ENCODE measurements around the gene OOEP.
"Not testable (repeated sequence)": the region's sequence is repeated elsewhere in the genome, so short reads cannot be mapped to it uniquely, and the experiment has no call there.

OOEP gene

DNA sequence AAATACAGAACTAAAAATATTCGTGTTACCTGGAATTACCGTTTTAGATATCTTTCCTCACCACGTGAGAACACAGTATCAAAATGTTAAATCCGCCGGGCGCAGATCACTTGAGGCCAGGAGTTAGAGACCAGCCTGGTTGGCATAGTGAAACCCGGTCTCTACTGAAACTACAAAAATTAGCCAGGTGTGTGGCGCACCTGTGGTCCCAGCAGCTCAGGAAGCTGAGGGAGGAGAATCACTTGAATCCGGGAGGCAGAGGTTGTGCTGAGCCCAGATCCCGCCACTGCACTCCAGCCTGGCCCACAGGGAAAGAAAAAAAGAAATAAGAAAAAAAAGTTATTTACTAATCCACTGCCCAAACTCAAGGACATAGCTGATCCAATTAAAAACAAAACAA, 20.2 kb upstream of the OOEP start:
- no peak for TF ChIP-seq CTCF (IDR thresholded peaks at IDR 0.05; ENCODE audit: poor library complexity, severe bottlenecking)
- DNase-seq (ENCODE audit: low spot score) (no peak), ATAC-seq (ENCODE audit: low read depth) (no peak)
- Histone ChIP-seq H3K36me3 (ENCODE audit: low read depth) (no peaks in the 10 kb centered on the region), H3K27me3 (ENCODE audit: insufficient read depth, poor library complexity, severe bottlenecking) (no peaks in the 10 kb centered on the region), H3K4me1 (ENCODE audit: insufficient read depth, poor library complexity, severe bottlenecking) (peaks cover 6% of the 10 kb centered on the region), H3K4me3 (ENCODE audit: severe bottlenecking) (no peak overlapping the region), H3K9me3 (ENCODE audit: severe bottlenecking) (no peaks in the 10 kb centered on the region), H3K27ac (ENCODE audit: poor library complexity, severe bottlenecking) (peak overlapping the region; percentile 77)

DNA sequence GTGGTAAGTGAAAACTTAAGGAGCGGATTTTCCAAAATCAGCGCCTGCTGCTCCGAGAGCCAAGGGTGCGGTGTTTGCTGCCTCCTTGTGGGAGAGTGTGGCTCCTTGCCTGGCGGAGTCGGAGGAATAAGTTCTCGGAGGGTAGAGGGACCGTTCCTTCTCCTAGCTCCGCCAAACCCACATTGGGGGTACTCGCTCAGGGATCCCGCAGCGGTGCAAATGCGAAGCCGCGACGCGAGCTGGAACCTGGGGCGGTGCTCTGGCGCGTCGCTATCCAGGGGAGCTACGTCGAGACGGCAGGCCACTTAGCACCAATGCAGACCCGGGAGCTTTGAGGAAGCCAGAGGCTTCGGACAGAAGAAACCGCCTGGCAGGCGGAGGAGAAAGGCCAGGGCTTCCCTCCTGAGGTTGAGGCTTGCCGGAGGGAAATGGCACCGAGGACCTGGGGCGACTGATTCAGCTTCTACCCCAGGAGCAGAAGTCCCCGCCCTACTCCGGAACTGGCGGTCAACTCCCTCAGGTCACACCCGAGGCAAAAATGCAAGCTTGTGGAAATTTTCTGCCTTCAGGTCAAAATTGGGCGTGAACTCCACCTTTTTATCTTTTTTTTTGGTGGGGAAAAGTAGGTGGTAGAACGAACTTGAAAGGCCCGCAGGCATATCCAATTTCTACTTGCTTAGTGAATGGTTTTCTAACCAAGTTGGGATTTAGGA, 19.3 kb upstream of the OOEP start:
- no peaks in the 10 kb centered on the region for H3K27me3 ChIP-seq (ENCODE audit: insufficient read depth, poor library complexity, severe bottlenecking)
- H3K27ac ChIP-seq (ENCODE audit: poor library complexity, severe bottlenecking), result peak overlapping the region; percentile 77

GRCh38 chr6:73388433-73388799, 18.7 kb upstream of the OOEP start:
- TF ChIP-seq CTCF (IDR thresholded peaks at IDR 0.05; ENCODE audit: poor library complexity, severe bottlenecking), result no peak

More for the DNA sequence above, 19.3 kb upstream of the OOEP start:
- DNase-seq (ENCODE audit: low spot score) (peak; percentile 82), ATAC-seq (ENCODE audit: low read depth) (peak; percentile 84)
- H3K4me1 ChIP-seq (ENCODE audit: insufficient read depth, poor library complexity, severe bottlenecking), result peaks cover 6% of the 10 kb centered on the region
- peak; percentile 90 for TF ChIP-seq CTCF (IDR thresholded peaks at IDR 0.05; ENCODE audit: poor library complexity, severe bottlenecking)
- no peaks in the 10 kb centered on the region for H3K9me3 ChIP-seq (ENCODE audit: severe bottlenecking)
- H3K4me3 ChIP-seq (ENCODE audit: severe bottlenecking), result peak overlapping the region; percentile 45
- H3K36me3 ChIP-seq (ENCODE audit: low read depth), result no peaks in the 10 kb centered on the region

DNA sequence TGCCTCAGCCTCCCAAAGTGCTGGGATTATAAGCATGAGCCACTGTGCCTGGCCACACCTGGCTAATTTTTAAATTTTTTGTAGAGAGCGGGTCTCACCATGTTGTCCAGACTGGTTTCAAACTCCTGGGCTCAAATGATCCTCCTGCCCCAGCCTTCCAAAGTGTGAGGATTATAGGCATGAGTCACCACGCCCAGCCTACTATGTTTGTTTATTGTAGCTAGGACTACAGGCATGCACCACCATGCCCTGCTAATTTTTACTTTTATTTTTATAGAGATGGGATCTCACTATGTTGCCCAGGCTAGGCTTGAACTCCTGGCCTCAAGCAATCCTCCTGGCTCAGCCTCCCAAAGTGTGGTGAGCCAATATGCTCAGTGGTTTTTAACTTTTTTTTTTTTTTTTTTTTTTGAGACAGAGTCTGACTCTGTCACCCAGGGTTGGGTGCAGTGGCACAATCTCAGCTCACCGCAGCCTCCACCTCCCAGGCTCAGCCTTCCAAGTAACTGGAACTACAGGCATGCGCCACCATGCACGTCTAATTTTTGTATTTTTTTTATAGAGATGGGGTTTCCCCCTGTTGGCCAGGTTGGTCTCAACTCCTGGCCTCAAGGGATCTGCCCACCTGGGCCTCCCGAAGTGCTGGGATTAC, 12.9 kb upstream of the OOEP start:
- no peak overlapping the region for H3K27ac ChIP-seq (ENCODE audit: poor library complexity, severe bottlenecking)
- H3K36me3 ChIP-seq (ENCODE audit: low read depth), result no peaks in the 10 kb centered on the region
- ATAC-seq (ENCODE audit: low read depth) (peak; percentile 73; the same call in 2 of the 3 replicates), DNase-seq (ENCODE audit: low spot score) (no peak)
- no peak overlapping the region for H3K4me3 ChIP-seq (ENCODE audit: severe bottlenecking)
- no peaks in the 10 kb centered on the region for H3K27me3 ChIP-seq (ENCODE audit: insufficient read depth, poor library complexity, severe bottlenecking)
- TF ChIP-seq CTCF (IDR thresholded peaks at IDR 0.05; ENCODE audit: poor library complexity, severe bottlenecking), result no peak
- H3K9me3 ChIP-seq (ENCODE audit: severe bottlenecking), result no peaks in the 10 kb centered on the region
- H3K4me1 ChIP-seq (ENCODE audit: insufficient read depth, poor library complexity, severe bottlenecking), result no peaks in the 10 kb centered on the region

More at GRCh38 chr6:73388433-73388799, 18.7 kb upstream of the OOEP start:
- DNase-seq (ENCODE audit: low spot score), result no peak
- ATAC-seq (ENCODE audit: low read depth), result peak; percentile 17
- Histone ChIP-seq H3K4me1 (ENCODE audit: insufficient read depth, poor library complexity, severe bottlenecking) (peaks cover 6% of the 10 kb centered on the region), H3K27ac (ENCODE audit: poor library complexity, severe bottlenecking) (peak overlapping the region; percentile 77), H3K9me3 (ENCODE audit: severe bottlenecking) (no peaks in the 10 kb centered on the region), H3K4me3 (ENCODE audit: severe bottlenecking) (peak overlapping the region; percentile 45), H3K36me3 (ENCODE audit: low read depth) (no peaks in the 10 kb centered on the region), H3K27me3 (ENCODE audit: insufficient read depth, poor library complexity, severe bottlenecking) (no peaks in the 10 kb centered on the region)

GRCh38 chr6:73381531-73381930, 11.8 kb upstream of the OOEP start:
- H3K9me3 ChIP-seq (ENCODE audit: severe bottlenecking); H3K4me1 ChIP-seq (ENCODE audit: insufficient read depth, poor library complexity, severe bottlenecking); ATAC-seq (ENCODE audit: low read depth); H3K27me3 ChIP-seq (ENCODE audit: insufficient read depth, poor library complexity, severe bottlenecking); H3K4me3 ChIP-seq (ENCODE audit: severe bottlenecking); H3K27ac ChIP-seq (ENCODE audit: poor library complexity, severe bottlenecking); DNase-seq (ENCODE audit: low spot score); H3K36me3 ChIP-seq (ENCODE audit: low read depth): not testable (repeated sequence)

Data from RWPE2 (cell line).